Non-pigmented ciliary epithelial cell (primary cell): ENCODE data around the gene CCDC78.

Experiments used
- DNase-seq: peaks from one replicate; pipeline ENCODE4 v3.0.0-alpha.2; 2010; ENCODE audit warnings: low read depth

CCDC78 gene

GRCh38 chr16:736936-737481 is 10.8 kb upstream of the CCDC78 start:
- no peak for DNase-seq

GRCh38 chr16:735982-736453 is 9.8 kb upstream of the CCDC78 start:
- no peak for DNase-seq

- no peak for DNase-seq
These were observed 9.0 kb upstream of the CCDC78 start for GRCh38 chr16:734981-735881.

GRCh38 chr16:734208-734980 is 8.2 kb upstream of the CCDC78 start:
- no peak for DNase-seq

- no peak for DNase-seq
These were observed 7.4 kb upstream of the CCDC78 start for GRCh38 chr16:733382-734207.

- no peak for DNase-seq
These were observed 6.7 kb upstream of the CCDC78 start for GRCh38 chr16:732936-733335.

- DNase-seq: no peak
These were observed 6.1 kb upstream of the CCDC78 start for GRCh38 chr16:732332-732731.

GRCh38 chr16:730666-731509 is 4.6 kb upstream of the CCDC78 start:
- DNase-seq: no peak

- DNase-seq: no peak
These were observed 3.8 kb upstream of the CCDC78 start for GRCh38 chr16:729768-730665.

GRCh38 chr16:728890-729744 is 2.9 kb upstream of the CCDC78 start:
- no peak for DNase-seq

GRCh38 chr16:728131-728889 is 2.1 kb upstream of the CCDC78 start:
- DNase-seq: no peak

GRCh38 chr16:727291-727977 is 1.2 kb upstream of the CCDC78 start:
- no peak for DNase-seq

- DNase-seq: no peak
These were observed 130 bp downstream of the CCDC78 start for GRCh38 chr16:726188-726437.

- DNase-seq: no peak
These were observed 618 bp downstream of the CCDC78 start for GRCh38 chr16:725463-726187.

- no peak for DNase-seq
These were observed 1.2 kb downstream of the CCDC78 start for GRCh38 chr16:725041-725376.

- DNase-seq: no peak
These were observed 1.8 kb downstream of the CCDC78 start for GRCh38 chr16:724188-725040.
